HG03196 (cell line): ENCODE results near the gene FBXW7.
A peak's percentile ranks its signal among the peaks of the same experiment; 100 is the strongest.

Experiments
- ATAC-seq: cut with Tn5 transposase; IDR thresholded peaks from one replicate; pipeline ENCODE4 v1.9.1; 2021; ENCODE audit not compliant: unreplicated experiment

FBXW7 gene

GRCh38 chr4:152294765-152295164, 241.1 kb downstream of the FBXW7 start:
- no peak for ATAC-seq

GRCh38 chr4:152294331-152294730, 241.6 kb downstream of the FBXW7 start:
- ATAC-seq, result no peak

- no peak for ATAC-seq
These were observed 242.4 kb downstream of the FBXW7 start for GRCh38 chr4:152293527-152293926.

GRCh38 chr4:152290366-152290921, 245.4 kb downstream of the FBXW7 start:
- ATAC-seq, result no peak

GRCh38 chr4:152289941-152290340, 246.0 kb downstream of the FBXW7 start:
- ATAC-seq, result no peak

- ATAC-seq, result no peak
These were observed 246.4 kb downstream of the FBXW7 start for GRCh38 chr4:152289541-152289940.

GRCh38 chr4:152283801-152284470, 252.0 kb downstream of the FBXW7 start:
- ATAC-seq, result no peak

- no peak for ATAC-seq
These were observed 254.1 kb downstream of the FBXW7 start for GRCh38 chr4:152281822-152282221.

- ATAC-seq, result no peak
These were observed 254.7 kb downstream of the FBXW7 start for GRCh38 chr4:152281211-152281610.

GRCh38 chr4:152279234-152279566, 256.7 kb downstream of the FBXW7 start:
- no peak for ATAC-seq

GRCh38 chr4:152278505-152279233, 257.2 kb downstream of the FBXW7 start:
- ATAC-seq, result peak; percentile 67

GRCh38 chr4:152278172-152278504, 257.8 kb downstream of the FBXW7 start:
- ATAC-seq, result peak; percentile 41

GRCh38 chr4:152277333-152277732, 258.6 kb downstream of the FBXW7 start:
- ATAC-seq, result no peak

GRCh38 chr4:152273343-152273742, 262.5 kb downstream of the FBXW7 start:
- ATAC-seq, result no peak
